T-helper 1 cell treated with Interleukin-12 subunit alpha and Interleukin-12 subunit beta and Interleukin-4 antibody, amounts not matched to agents 30 μg/mL and 1 μg/mL, for 36 hours (primary cell): ENCODE data around the gene ARSA.

Experiments
- H3K27ac Mint-ChIP-seq: one replicate; pipeline ENCODE4 v1.8.0; 2021; ENCODE audit warnings: mild to moderate bottlenecking, mixed read lengths
- H3K27me3 Mint-ChIP-seq: one replicate; pipeline ENCODE4 v1.8.0; 2021; ENCODE audit warnings: low read depth, mixed read lengths
- H3K36me3 Mint-ChIP-seq: one replicate; pipeline ENCODE4 v1.8.0; 2021; ENCODE audit warnings: low read depth, mixed read lengths
- H3K4me1 Mint-ChIP-seq: one replicate; pipeline ENCODE4 v1.8.0; 2021; ENCODE audit warnings: low read depth, mixed read lengths
- H3K4me3 Mint-ChIP-seq: one replicate; pipeline ENCODE4 v1.8.0; 2021; ENCODE audit warnings: mild to moderate bottlenecking, moderate library complexity, mixed read lengths
- H3K9me3 Mint-ChIP-seq: one replicate; pipeline ENCODE4 v1.8.0; 2021; ENCODE audit warnings: mixed read lengths

ARSA gene

GRCh38 chr22:50586416-50586815 is 41.5 kb downstream of the ARSA start:
- Mint-ChIP-seq H3K27me3 (peaks cover 18% of the 10 kb centered on the region), H3K9me3 (no peaks in the 10 kb centered on the region), H3K4me3 (no peak overlapping the region), H3K27ac (no peak overlapping the region), H3K36me3 (no peaks in the 10 kb centered on the region), H3K4me1 (peaks cover 5% of the 10 kb centered on the region)

GRCh38 chr22:50585781-50586180 is 42.2 kb downstream of the ARSA start:
- H3K9me3 Mint-ChIP-seq: no peaks in the 10 kb centered on the region
- no peak overlapping the region for H3K4me3 Mint-ChIP-seq
- H3K36me3 Mint-ChIP-seq: no peaks in the 10 kb centered on the region
- peaks cover 5% of the 10 kb centered on the region for H3K4me1 Mint-ChIP-seq
- H3K27me3 Mint-ChIP-seq: peaks cover 13% of the 10 kb centered on the region
- H3K27ac Mint-ChIP-seq: no peak overlapping the region

- H3K4me1 Mint-ChIP-seq: peaks cover 9% of the 10 kb centered on the region
- H3K9me3 Mint-ChIP-seq: no peaks in the 10 kb centered on the region
- peaks cover under 1% of the 10 kb centered on the region for H3K36me3 Mint-ChIP-seq
- H3K27me3 Mint-ChIP-seq: peaks cover 7% of the 10 kb centered on the region
- no peak overlapping the region for H3K4me3 Mint-ChIP-seq
- no peak overlapping the region for H3K27ac Mint-ChIP-seq
These were observed 42.7 kb downstream of the ARSA start for GRCh38 chr22:50585238-50585637.

GRCh38 chr22:50584106-50585096 is 43.6 kb downstream of the ARSA start:
- H3K4me3 Mint-ChIP-seq: peak overlapping the region; percentile 87
- H3K27ac Mint-ChIP-seq: no peak overlapping the region
- H3K4me1 Mint-ChIP-seq: peaks cover 16% of the 10 kb centered on the region
- H3K9me3 Mint-ChIP-seq: no peaks in the 10 kb centered on the region
- peaks cover 9% of the 10 kb centered on the region for H3K36me3 Mint-ChIP-seq
- H3K27me3 Mint-ChIP-seq: no peaks in the 10 kb centered on the region

GRCh38 chr22:50583294-50583861 is 44.6 kb downstream of the ARSA start:
- Mint-ChIP-seq H3K4me1 (peaks cover 16% of the 10 kb centered on the region), H3K27ac (peak overlapping the region; percentile 61), H3K36me3 (peaks cover 9% of the 10 kb centered on the region), H3K27me3 (no peaks in the 10 kb centered on the region), H3K4me3 (peak overlapping the region; percentile 87), H3K9me3 (no peaks in the 10 kb centered on the region)

DNA sequence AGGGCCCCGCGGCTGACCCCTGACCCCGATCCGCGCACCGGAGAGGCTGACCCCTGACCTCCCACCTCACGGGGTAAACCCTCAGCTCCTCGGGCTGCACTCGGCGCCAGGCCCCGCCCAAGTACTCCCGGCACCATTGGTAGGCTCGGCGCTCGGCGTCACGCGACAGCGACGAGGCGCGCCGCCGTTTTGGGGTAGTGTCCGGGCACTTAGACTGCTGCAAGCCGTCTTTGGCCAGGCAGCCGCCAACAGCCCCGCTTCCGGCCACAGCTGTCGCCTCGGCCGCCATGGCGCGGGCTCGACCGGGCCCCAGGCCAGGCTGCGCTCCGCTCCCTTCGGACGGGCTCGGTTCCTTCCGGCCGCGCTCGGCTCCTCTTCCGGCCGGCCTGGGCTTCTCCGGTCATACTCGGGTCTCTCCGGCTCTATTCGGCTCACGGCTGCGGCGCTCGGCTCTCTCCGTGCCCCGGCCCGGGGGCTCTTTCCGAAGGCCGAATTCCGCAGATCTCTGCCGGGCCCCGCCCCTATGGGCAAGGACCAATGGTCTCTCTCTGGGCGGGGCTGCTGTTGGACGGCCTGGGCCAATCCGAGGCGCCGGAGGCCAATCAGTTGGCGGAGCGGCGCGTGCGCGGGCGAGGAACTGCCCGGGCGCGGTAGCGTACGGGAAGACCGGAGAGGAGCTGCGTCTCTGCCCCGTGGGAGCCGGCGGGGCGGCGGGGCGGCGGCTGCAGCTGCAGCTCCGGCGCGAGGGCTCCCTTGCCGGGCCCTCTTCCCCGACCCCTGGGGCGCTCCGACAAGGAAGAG is 45.3 kb downstream of the ARSA start, which contains the start of gene CHKB:
CHKB (minus strand) TSS at position 357 of the 801 bp plus-strand sequence; CDS start at position 289, 68 bp downstream.
- Mint-ChIP-seq H3K27ac (peak within 1 kb of the TSS; percentile 96), H3K4me1 (peaks cover 16% of the 10 kb centered on the region), H3K27me3 (no peaks in the 10 kb centered on the region), H3K4me3 (peak within 1 kb of the TSS; percentile 87), H3K9me3 (no peaks in the 10 kb centered on the region), H3K36me3 (peaks cover 9% of the 10 kb centered on the region)

DNA sequence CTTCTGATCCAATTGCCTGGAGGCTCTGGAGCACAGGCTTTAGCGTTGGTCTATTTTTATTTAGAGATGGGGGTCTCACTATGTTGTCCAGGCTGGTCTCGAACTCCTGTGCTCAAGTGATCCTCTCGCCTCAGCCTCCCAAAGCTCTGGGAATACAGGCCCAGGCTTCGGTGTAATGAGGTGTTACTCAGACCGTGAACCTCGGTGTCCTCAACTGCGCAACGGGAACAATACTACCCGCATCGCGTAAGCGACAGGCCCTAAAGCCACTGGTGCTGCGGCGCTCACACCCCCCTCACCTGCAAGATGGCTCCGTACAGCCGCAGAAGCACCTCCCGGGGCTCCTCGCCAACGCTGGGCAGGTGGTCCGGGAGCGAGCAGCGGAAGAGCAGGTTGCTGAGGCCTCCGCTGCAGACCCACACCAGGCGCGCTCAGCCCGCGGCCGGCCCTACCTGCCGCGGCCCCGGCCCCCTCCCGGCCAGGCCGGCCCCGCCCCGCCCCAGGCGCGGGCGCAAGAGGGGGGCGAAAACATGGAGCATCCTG is 45.9 kb downstream of the ARSA start:
- Mint-ChIP-seq H3K9me3 (no peaks in the 10 kb centered on the region), H3K36me3 (peaks cover 9% of the 10 kb centered on the region), H3K4me3 (peak overlapping the region; percentile 87)

GRCh38 chr22:50581031-50581949 is 46.7 kb downstream of the ARSA start:
- Mint-ChIP-seq H3K27me3 (no peaks in the 10 kb centered on the region), H3K4me3 (peak overlapping the region; percentile 82), H3K9me3 (no peaks in the 10 kb centered on the region), H3K4me1 (peaks cover 19% of the 10 kb centered on the region), H3K27ac (peak overlapping the region; percentile 81), H3K36me3 (peaks cover 9% of the 10 kb centered on the region)

More for the DNA sequence above, 45.9 kb downstream of the ARSA start:
- Mint-ChIP-seq H3K27me3 (no peaks in the 10 kb centered on the region), H3K4me1 (peaks cover 19% of the 10 kb centered on the region), H3K27ac (peak overlapping the region; percentile 96)

GRCh38 chr22:50579752-50580151 is 48.2 kb downstream of the ARSA start:
- H3K27ac Mint-ChIP-seq: no peak overlapping the region
- no peak overlapping the region for H3K4me3 Mint-ChIP-seq
- peaks cover 9% of the 10 kb centered on the region for H3K36me3 Mint-ChIP-seq
- no peaks in the 10 kb centered on the region for H3K27me3 Mint-ChIP-seq
- H3K9me3 Mint-ChIP-seq: no peaks in the 10 kb centered on the region
- peaks cover 19% of the 10 kb centered on the region for H3K4me1 Mint-ChIP-seq

DNA sequence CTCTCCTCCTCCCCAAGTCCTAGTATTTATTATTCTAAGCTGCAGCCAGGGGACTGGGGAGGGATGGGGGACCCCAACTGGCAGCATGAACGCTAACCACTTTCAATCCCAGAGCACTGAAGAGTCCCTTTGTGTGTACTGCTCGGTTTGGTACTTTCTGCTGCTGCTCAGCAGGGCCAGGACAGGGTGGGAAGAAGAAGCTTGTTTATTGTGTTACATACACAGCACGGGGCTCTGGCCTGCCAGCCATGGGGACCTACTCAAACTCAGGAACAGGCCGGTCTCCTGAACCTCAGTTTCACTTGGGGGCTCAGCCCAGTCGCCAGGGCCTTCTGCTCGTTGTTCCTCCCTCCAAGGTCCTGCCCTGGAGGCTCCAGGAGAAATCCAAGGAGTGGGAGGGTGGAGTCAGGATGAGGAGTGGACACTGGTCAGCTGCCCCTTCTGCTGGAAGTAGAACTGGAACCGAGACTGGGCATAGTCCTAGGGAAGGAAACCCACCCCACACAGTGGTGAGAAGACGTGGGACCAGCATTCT is 49.1 kb downstream of the ARSA start:
- H3K9me3 Mint-ChIP-seq: no peaks in the 10 kb centered on the region
- H3K27me3 Mint-ChIP-seq: no peaks in the 10 kb centered on the region
- H3K4me3 Mint-ChIP-seq: no peak overlapping the region
- no peak overlapping the region for H3K27ac Mint-ChIP-seq
- peaks cover 9% of the 10 kb centered on the region for H3K36me3 Mint-ChIP-seq
- peaks cover 19% of the 10 kb centered on the region for H3K4me1 Mint-ChIP-seq

GRCh38 chr22:50577987-50578775 is 49.8 kb downstream of the ARSA start, which contains the start of gene CPT1B:
CPT1B (minus strand) TSS chr22:50578427; CDS start chr22:50577915, 512 bp downstream.
- H3K27me3 Mint-ChIP-seq: no peaks in the 10 kb centered on the region
- H3K9me3 Mint-ChIP-seq: no peaks in the 10 kb centered on the region
- peaks cover 14% of the 10 kb centered on the region for H3K4me1 Mint-ChIP-seq
- peak within 1 kb of the TSS; percentile 71 for H3K27ac Mint-ChIP-seq
- H3K36me3 Mint-ChIP-seq: peaks cover 9% of the 10 kb centered on the region
- H3K4me3 Mint-ChIP-seq: no peak within 1 kb of the TSS

- peaks cover 14% of the 10 kb centered on the region for H3K4me1 Mint-ChIP-seq
- H3K4me3 Mint-ChIP-seq: no peak overlapping the region
- H3K27me3 Mint-ChIP-seq: no peaks in the 10 kb centered on the region
- H3K9me3 Mint-ChIP-seq: no peaks in the 10 kb centered on the region
- H3K36me3 Mint-ChIP-seq: peaks cover 9% of the 10 kb centered on the region
- peak overlapping the region; percentile 71 for H3K27ac Mint-ChIP-seq
These were observed 50.3 kb downstream of the ARSA start for GRCh38 chr22:50577697-50577986.
